GM12801 (cell line): ENCODE data around the gene NFKBIZ.

Source experiments
- TF ChIP-seq, protein P1 (sequence below): IDR thresholded peaks from one replicate; pipeline ENCODE4 v1.5.1; 2011; ENCODE audit warnings: control low read depth; ENCODE audit not compliant: insufficient read length; ENCODE audit errors: extremely low read depth

Gene NFKBIZ

DNA sequence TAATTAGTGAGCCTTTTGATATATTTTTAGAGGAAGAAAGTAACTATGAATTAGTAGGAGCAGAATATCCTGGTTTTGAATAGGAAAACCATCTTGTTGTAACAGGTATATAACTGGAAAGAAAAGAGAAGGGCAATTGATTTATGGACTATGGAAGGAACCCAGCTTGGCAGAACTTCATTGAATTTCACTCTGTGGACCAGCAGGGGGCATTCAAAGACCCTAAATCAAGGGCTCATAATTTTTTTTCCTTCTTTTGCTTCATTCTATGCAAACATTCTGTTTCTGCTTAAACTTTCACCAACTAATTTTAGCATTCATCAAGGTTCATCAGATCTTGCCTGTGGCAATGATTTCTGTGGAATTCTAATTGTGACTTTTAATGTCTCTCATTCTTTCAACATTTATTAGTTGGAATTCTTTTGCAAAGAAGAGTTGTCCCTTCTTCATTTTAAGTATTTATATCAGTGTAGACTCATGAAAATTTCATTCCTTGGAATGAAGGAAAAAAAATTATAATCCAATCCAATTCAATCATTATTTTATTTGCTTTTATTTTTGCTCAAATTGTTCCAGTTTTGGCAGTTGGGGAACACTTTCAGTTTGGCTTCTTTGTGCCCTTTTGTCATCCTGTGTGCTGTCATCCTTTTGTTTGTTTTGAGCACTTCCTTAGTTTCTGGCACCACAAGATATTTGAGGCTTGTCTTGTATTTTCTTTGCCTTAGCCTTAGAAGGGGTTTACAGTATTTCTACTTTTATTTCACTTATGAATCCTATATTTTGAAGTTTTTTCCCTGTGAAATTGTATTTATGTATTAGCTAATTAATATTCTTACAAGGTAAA lies 39.9 kb upstream of the NFKBIZ start:
- TF ChIP-seq, protein P1, sequence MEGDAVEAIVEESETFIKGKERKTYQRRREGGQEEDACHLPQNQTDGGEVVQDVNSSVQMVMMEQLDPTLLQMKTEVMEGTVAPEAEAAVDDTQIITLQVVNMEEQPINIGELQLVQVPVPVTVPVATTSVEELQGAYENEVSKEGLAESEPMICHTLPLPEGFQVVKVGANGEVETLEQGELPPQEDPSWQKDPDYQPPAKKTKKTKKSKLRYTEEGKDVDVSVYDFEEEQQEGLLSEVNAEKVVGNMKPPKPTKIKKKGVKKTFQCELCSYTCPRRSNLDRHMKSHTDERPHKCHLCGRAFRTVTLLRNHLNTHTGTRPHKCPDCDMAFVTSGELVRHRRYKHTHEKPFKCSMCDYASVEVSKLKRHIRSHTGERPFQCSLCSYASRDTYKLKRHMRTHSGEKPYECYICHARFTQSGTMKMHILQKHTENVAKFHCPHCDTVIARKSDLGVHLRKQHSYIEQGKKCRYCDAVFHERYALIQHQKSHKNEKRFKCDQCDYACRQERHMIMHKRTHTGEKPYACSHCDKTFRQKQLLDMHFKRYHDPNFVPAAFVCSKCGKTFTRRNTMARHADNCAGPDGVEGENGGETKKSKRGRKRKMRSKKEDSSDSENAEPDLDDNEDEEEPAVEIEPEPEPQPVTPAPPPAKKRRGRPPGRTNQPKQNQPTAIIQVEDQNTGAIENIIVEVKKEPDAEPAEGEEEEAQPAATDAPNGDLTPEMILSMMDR: no peak

DNA sequence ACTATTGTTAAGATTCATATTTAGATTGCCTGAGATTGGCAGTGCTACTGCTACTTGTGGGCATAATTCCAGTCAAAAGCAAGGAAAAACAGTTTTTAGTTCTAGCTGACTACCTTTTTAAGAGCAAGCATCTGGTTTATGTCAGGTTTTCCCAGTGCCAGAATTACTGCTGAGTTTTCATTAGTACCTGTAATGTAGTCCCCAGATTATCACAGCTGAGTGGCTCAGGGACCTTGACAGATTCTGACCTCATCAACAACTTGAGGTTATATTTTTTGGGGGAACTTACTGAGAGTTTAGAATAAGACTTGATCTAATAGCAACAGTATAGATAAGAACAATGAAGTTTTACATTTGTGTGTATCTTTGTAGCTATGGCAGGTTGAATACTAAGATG lies 39.3 kb upstream of the NFKBIZ start:
- TF ChIP-seq, protein P1: no peak

DNA sequence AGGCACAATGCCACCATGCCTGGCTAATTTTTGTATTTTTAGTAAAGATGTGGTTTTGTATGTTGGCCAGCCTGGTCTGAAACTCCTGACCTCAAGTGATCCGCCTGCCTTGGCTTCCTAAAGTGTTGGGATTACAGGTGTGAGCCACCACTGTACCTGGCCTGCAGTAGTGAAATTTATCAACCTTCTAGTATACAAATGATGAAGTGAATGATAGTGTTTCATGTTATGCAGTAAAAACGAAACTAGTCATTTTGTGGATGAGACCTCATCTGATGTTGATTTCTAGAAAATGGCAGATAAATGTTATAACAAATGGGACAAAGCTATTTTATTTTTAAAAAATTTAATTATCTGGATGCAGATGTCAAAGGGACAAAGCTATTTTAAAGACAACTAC lies 37.4 kb upstream of the NFKBIZ start:
- TF ChIP-seq, protein P1: no peak

DNA sequence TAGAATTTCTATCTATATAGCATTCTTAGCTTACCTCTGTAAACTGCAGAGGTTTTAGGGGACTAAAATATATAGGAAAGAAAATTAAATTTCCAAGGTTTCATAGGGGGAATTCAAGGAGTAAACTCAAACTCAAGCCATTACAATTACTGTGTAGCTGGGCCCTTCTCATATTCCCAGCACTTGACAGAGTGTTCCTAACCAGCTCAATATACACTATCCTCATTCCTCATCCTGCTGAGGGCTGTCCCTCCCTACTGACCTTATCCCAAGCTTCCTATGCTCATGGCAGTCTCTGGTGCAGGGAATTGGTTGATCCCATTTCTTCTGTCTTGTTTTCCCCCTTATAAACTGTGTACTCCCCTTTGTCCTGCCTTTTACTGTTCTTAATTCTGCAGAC lies 36.4 kb upstream of the NFKBIZ start:
- TF ChIP-seq, protein P1: no peak

DNA sequence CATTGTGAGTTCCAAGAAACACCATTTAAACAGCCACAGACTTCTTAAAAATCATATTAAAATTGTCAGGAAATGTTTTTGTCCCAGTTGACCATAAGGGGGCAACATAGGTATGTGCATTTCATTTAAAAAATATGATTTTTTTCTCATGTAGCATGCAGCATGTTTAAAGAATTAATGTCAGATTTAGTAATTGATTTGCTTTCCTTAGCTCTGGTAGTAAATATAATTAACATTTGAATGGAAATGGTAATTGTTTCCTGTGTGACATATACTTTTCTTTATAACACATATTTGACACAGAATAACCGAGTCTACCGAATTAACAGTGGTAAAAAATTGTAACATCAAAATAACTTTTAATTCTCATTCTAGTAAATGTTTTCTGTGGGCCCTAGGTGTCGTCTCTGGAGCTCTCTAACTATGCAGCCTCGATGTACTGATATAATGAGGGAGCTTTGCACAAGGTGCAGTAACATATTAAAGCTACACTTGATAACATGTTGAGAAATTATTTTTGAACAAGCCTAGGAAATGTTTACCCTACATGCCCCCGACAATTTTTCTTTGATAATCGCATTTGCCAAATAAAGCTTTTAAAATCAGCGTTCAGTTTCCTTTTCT lies 35.4 kb upstream of the NFKBIZ start:
- TF ChIP-seq, protein P1: no peak

DNA sequence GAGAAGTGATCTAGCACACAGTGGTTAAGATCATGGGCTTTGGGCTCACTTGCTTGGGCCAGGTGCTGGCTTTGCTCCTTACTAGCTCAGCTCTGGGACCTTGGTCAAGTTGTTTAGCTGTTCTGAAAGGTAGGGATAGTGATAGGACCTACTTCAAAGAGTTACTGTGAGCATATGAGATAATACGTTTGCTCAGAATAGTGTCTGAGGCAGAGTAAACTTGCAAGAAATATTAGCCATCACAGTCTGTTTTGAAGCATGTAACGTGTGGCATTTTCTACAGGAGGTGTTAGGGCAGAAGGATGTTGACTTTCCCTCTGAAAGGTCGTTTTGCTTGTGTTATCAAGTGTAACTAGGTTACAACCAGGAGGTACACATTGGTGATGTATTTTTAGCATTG lies 34.5 kb upstream of the NFKBIZ start:
- TF ChIP-seq, protein P1: no peak

DNA sequence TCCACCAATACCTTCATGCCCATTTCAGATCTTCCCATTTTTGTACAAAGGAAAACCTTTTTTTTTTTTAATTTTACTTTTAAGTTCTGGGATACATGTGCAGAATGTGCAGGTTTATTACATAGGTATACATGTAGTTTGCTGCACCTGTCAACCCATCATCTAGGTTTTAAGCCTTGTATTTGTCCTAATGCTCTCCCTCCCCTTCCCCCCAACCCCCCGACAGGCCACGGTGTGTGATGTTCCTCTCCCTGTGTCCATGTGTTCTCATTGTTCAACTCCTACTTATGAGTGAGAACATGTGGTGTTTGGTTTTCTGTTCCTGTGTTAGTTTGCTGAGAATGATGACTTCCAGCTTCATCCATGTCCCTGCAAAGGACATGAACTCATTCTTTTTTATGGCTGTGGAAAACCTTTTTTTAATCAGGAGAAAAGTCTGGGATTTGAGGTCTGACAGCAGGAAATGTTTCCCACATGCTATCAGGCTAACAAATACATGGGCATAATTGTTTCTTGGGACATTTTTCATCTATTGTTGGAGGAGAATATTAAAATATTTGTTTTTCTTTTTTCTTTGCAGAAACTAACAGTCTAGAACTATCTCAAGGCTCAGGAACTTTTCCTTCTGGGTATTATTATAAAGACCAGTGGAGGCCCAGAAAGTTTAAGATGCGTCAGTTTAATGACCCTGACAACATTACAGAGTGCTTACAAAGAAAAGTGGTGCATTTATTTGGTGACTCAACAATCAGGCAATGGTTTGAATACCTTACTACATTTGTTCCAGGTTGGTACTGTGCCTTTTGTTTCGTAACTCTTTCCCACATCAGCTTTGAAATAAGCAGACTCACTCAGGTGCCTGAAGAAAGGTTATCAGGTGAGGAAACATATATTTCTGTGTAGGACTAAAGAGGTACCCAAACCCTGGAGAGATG lies 32.8 kb upstream of the NFKBIZ start:
- TF ChIP-seq, protein P1: no peak
